NCI-H2029 (cell line): Measurements from ENCODE around the gene MRTFA.

Experiments
- DNase-seq: peaks from one replicate; lab custom pipeline; 2025; lab: John Stamatoyannopoulos, UW

MRTFA gene

GRCh38 chr22:40463017-40463631 is 173.4 kb downstream of the MRTFA start:
- DNase-seq, result no peak

GRCh38 chr22:40462195-40462984 is 174.1 kb downstream of the MRTFA start:
- no peak for DNase-seq

- DNase-seq, result no peak
These were observed 182.8 kb downstream of the MRTFA start for GRCh38 chr22:40453671-40454070.

- DNase-seq, result peak; percentile 64
These were observed 183.6 kb downstream of the MRTFA start for GRCh38 chr22:40452730-40453487.

GRCh38 chr22:40451210-40451609 is 185.3 kb downstream of the MRTFA start:
- DNase-seq, result no peak

- DNase-seq, result no peak
These were observed 185.9 kb downstream of the MRTFA start for GRCh38 chr22:40450616-40451015.

- no peak for DNase-seq
These were observed 186.9 kb downstream of the MRTFA start for GRCh38 chr22:40449676-40450035.

GRCh38 chr22:40446203-40446602 is 190.3 kb downstream of the MRTFA start:
- DNase-seq, result no peak

GRCh38 chr22:40444178-40444831 is 192.2 kb downstream of the MRTFA start:
- DNase-seq, result no peak

GRCh38 chr22:40443732-40444131 is 192.8 kb downstream of the MRTFA start:
- no peak for DNase-seq

GRCh38 chr22:40441761-40442390 is 194.6 kb downstream of the MRTFA start:
- DNase-seq, result no peak

- DNase-seq, result peak; percentile 41
These were observed 199.8 kb downstream of the MRTFA start for GRCh38 chr22:40436505-40437431.

- no peak for DNase-seq
These were observed 201.8 kb downstream of the MRTFA start for GRCh38 chr22:40434745-40435144.

GRCh38 chr22:40434106-40434505 is 202.4 kb downstream of the MRTFA start:
- DNase-seq, result no peak

- no peak for DNase-seq
These were observed 203.0 kb downstream of the MRTFA start for GRCh38 chr22:40433416-40434090.

GRCh38 chr22:40432625-40433024 is 203.9 kb downstream of the MRTFA start:
- DNase-seq, result no peak

GRCh38 chr22:40432157-40432556 is 204.4 kb downstream of the MRTFA start:
- no peak for DNase-seq

GRCh38 chr22:40430991-40431390 is 205.5 kb downstream of the MRTFA start:
- no peak for DNase-seq

GRCh38 chr22:40429481-40429880 is 207.0 kb downstream of the MRTFA start:
- DNase-seq, result no peak

- no peak for DNase-seq
These were observed 207.7 kb downstream of the MRTFA start for GRCh38 chr22:40428796-40429195.
